Activated B cell treated with CpG ODN at 0.5 μM for 24 hours (primary cell): ENCODE measurements around the gene CCDC92B. TPM values are rescaled to one million over a fixed set of nuclear protein-coding genes. Genes with fewer than 3 reads are reported as not detected.

ENCODE experiments used
- ATAC-seq: fragments of 200-7000 bp; cut with Tn5 transposase; one replicate; pipeline ENCODE4 v1.10.0; 2021; ENCODE audit warnings: low read depth, mild to moderate bottlenecking, moderate library complexity
- CTCF ChIA-PET: fragments of 350-600 bp; sonication (Branson Sonifier 250); formaldehyde crosslinking; loops from one replicate; lab custom pipeline; 2021; ENCODE audit warnings: antibody characterized with exemption; lab: Charles Lee
- POLR2A ChIA-PET: fragments of 350-600 bp; sonication (Branson Sonifier 250); formaldehyde crosslinking; loops from one replicate; lab custom pipeline; 2021; ENCODE audit warnings: antibody characterized with exemption; lab: Charles Lee
- DNase-seq: peaks from one replicate; pipeline ENCODE4 v3.0.0; 2022
- H3K27ac Mint-ChIP-seq: one replicate; pipeline ENCODE4 v1.8.0; 2020; ENCODE audit warnings: mixed read lengths
- H3K27me3 Mint-ChIP-seq: one replicate; pipeline ENCODE4 v1.8.0; 2021; ENCODE audit warnings: mixed read lengths
- H3K36me3 Mint-ChIP-seq: one replicate; pipeline ENCODE4 v1.8.0; 2021; ENCODE audit warnings: low read depth, mixed read lengths
- H3K4me1 Mint-ChIP-seq: one replicate; pipeline ENCODE4 v1.8.0; 2021; ENCODE audit warnings: mixed read lengths
- H3K4me3 Mint-ChIP-seq: one replicate; pipeline ENCODE4 v1.8.0; 2020; ENCODE audit warnings: mild to moderate bottlenecking, mixed read lengths
- H3K9me3 Mint-ChIP-seq: one replicate; pipeline ENCODE4 v1.8.0; 2020; ENCODE audit warnings: mixed read lengths
- CTCF ChIP-seq: fragments of 200-600 bp; IDR thresholded peaks from one replicate; pipeline ENCODE4 v1.8.0; 2022; ENCODE audit warnings: antibody characterized with exemption, mild to moderate bottlenecking
- intact Hi-C: fragments of 100-400 bp; cut with micrococcal nuclease; formaldehyde crosslinking; loops from one replicate; pipeline ENCODE4 v1.15.1; 2024
- total RNA-seq: library from RNA; stranded (reverse); gene quantifications from 2 replicates; pipeline ENCODE4 v1.2.3, GENCODE V29; 2022

The CCDC92B gene
- total RNA-seq, 1 donor from 2014 or later: not detected

DNA sequence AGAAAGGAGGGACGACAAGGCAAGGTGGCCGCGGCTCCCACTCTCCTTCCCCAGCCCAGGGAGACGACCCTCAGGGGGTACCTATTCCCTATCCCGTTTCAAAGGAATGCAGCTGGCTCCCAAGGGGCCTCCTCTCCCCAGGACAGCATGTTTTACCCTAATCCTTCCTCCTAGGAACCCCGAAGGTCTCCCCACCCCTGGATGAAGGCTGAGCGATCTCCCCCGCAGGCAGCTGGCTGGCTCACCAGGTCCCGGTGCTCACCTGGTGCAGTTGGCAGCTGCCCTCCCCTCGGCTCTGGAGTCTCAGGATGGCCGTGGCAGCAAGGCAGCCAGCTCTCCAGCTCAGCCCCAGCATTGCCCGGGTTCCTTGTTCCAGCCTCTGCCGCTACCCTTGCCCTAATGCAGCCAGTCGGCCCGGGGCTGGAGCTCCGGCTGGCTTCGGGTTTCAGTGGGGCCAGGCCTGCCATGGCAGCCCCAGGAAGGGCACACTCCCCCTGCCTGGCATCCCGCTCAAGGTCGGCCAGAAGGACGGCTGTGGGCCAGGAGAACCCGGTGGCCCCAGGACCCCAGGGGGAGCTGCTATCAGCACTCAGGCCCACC lies 42.4 kb downstream of the CCDC92B start:
- DNase-seq: no peak
- ChIA-PET POLR2A (interaction anchor here (0.5 to 0.8 kb wide), 2 partner anchors 13 to 1634 kb away, joined by 3 read pairs; no protein-coding TSS in a partner anchor), CTCF (interaction anchor here (1.2 kb wide), 1 partner anchor 34 kb away, joined by 3 read pairs; no protein-coding TSS in a partner anchor)
- H3K27ac Mint-ChIP-seq: no peak overlapping the region
- no peaks in the 10 kb centered on the region for H3K9me3 Mint-ChIP-seq
- no peak for TF ChIP-seq CTCF
- no peaks in the 10 kb centered on the region for H3K27me3 Mint-ChIP-seq
- H3K4me3 Mint-ChIP-seq: no peak overlapping the region
- ATAC-seq: no peak
- H3K4me1 Mint-ChIP-seq: peaks cover 36% of the 10 kb centered on the region
- peaks cover 34% of the 10 kb centered on the region for H3K36me3 Mint-ChIP-seq
- intact Hi-C loops: no loop called here

DNA sequence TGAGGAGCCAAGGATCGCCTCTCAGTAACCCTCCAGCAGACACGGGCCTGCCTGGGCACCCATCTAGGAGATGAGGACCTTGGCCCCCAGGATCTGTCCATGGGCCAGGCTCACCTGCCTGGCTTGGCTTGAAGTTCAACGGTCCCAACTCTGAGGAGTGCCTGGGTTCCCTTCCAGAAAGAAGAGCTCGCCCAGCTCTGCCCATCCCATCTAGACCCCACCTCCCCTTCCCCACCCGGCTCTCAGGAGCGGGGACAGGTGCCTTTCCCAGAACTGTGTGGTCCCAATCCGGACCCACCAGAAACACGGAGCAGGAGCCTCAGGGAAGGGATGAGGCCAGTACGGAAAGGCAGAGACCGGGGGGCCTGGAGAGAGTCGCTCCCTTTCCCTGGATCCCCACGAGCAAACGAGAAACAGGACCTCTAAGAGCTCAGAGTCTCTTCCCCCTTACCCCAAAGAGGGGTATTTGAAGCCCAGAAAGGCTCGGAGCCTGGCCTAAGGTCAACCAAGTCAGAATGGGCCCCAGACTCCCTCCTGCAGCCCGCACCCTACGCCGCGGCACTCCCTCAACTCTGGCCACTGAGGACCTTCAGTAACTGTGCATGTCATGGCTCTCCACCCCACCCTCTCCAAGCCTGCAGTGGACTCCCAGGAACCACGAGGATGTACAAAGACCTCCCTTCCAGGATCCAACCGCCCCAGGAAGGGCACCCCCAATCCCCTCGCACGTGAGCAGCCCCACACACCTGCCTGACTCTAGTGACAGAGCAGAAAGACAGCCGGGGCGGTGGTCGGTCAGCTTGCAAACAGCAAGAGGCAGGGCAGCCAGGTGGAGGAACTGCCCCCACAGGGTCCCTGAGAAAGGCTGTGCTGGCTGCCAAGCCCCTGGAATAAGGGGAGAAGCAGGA lies 43.3 kb downstream of the CCDC92B start:
- intact Hi-C loops: no loop called here
- peaks cover 41% of the 10 kb centered on the region for H3K36me3 Mint-ChIP-seq
- POLR2A ChIA-PET: no interaction called here

DNA sequence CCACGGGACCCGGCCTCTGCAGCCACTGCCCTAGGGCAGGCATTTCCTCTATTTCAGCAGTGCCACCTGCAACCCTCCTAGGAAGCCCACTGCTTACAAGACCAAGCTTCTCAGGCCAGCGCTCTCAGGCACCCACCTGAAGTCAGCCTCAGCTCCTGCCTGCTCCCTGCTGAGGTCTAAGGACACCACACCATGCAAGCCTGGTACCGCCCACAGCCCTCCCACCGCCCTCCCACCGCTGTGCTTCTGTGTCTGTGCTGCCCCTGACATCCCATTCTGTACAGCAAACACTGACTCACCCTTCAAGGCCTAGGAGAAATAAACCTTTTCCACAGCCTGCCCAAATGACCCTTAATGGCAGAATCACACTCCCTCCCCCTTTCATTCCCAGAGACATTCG lies 44.2 kb downstream of the CCDC92B start:
- intact Hi-C loops: no loop called here
- no peak for ATAC-seq
- ChIA-PET CTCF (no interaction called here), POLR2A (no interaction called here)
- peaks cover 28% of the 10 kb centered on the region for H3K4me1 Mint-ChIP-seq
- no peak overlapping the region for H3K4me3 Mint-ChIP-seq
- no peak for DNase-seq
- H3K9me3 Mint-ChIP-seq: no peaks in the 10 kb centered on the region
- TF ChIP-seq CTCF: no peak
- no peaks in the 10 kb centered on the region for H3K27me3 Mint-ChIP-seq
- no peak overlapping the region for H3K27ac Mint-ChIP-seq
- peaks cover 47% of the 10 kb centered on the region for H3K36me3 Mint-ChIP-seq

More for the DNA sequence above, 43.3 kb downstream of the CCDC92B start:
- DNase-seq (no peak), ATAC-seq (no peak)
- Mint-ChIP-seq H3K27ac (no peak overlapping the region), H3K27me3 (no peaks in the 10 kb centered on the region), H3K9me3 (no peaks in the 10 kb centered on the region), H3K4me3 (no peak overlapping the region), H3K4me1 (peaks cover 34% of the 10 kb centered on the region)
- CTCF ChIA-PET: interaction anchor here (1.2 kb wide), 1 partner anchor 33 kb away, joined by 3 read pairs; no protein-coding TSS in a partner anchor
- TF ChIP-seq CTCF: no peak

GRCh38 chr17:2704890-2705248 lies 44.6 kb downstream of the CCDC92B start:
- no peaks in the 10 kb centered on the region for H3K27me3 Mint-ChIP-seq
- H3K4me1 Mint-ChIP-seq: peaks cover 24% of the 10 kb centered on the region
- intact Hi-C loops: no loop called here
- ATAC-seq (no peak), DNase-seq (no peak)
- no peaks in the 10 kb centered on the region for H3K9me3 Mint-ChIP-seq
- ChIA-PET POLR2A (no interaction called here), CTCF (no interaction called here)
- peaks cover 50% of the 10 kb centered on the region for H3K36me3 Mint-ChIP-seq
- TF ChIP-seq CTCF: no peak
- no peak overlapping the region for H3K4me3 Mint-ChIP-seq
- peak overlapping the region; percentile 41 for H3K27ac Mint-ChIP-seq
